DMS153 (cell line): ENCODE results near the gene ATP2A2.
"Not testable (repeated sequence)": the region's sequence is repeated elsewhere in the genome, so short reads cannot be mapped to it uniquely, and the experiment has no call there.

Experiments used
- DNase-seq: peaks from one replicate; lab custom pipeline; 2025; lab: John Stamatoyannopoulos, UW

ATP2A2 gene

DNA sequence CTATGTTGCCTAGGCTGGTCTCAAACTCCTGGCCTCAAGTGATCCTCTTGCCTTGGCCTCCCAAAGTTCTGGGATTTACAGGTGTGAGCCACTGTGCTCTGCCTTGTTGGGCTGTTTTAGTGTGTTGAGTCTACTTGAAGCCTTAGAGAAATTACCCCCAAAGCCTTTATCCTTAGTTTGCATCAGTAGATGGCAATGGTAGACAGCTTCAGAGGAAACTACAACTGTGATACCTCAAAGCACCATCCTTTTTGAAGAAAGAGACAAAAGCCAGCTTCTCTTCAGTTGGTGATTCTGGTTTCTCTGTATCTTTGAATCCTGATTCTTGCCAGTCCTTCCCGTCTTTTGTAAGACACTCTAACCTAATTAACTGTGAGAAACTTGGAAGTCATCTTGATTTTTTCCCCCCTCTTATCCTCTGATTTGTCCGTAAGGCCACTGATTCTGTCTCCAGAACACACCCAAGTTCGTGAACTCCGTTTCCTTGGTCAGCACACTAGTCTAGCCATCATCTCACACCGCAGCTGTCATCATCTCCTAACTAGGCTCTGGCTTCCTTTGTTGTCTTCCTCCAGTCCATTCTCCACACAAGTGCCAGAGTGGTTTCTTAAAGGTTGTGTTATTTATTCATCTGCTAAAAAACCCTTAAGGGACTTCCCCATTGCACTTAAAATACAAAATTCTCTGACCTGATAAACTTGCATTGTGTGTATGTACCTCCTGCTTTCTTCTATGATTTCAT lies 20.2 kb downstream of the ATP2A2 start:
- no peak for DNase-seq

- no peak for DNase-seq
Observed at GRCh38 chr12:110304061-110304551, 23.1 kb downstream of the ATP2A2 start.

DNA sequence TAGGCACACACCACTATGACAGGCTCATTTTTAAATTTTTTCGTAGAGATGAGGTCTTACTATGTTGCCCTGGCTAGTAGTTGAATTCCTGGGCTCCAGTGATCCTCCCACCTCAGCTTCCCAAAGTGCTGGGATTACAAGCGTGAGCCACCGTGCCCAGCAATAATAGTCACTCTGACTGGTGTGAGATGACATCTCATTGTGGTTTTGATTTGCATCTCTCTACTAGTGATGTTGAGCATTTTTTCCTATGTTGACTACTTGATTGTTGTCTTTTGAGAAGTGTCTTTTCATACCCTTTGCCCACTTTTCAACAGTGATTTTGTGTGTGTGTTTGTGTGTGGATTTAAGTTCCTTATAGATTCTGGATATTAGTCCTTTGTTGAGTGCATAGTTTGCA lies 26.3 kb downstream of the ATP2A2 start:
- DNase-seq = no peak

- DNase-seq = no peak
Observed at GRCh38 chr12:110310763-110311162, 29.7 kb downstream of the ATP2A2 start.

DNA sequence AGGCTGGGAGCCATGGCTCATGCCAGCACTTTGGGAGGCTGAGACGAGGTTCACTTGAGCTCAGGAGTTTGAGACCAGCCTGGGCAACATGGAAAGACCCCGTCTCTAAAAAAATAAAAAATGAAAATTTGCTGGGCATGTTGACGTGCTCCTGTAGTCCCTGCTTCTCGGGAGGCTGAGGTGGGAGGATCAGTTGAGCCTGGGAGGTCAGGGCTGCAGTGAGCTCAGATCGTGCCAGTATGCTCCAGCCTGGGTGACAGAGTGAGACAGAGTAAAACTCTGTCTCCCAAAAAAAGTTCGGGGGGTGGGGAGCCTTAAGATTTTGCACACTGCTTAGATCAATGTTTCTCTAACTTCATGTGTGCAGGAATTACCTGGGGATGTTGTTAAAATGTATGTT lies 30.9 kb downstream of the ATP2A2 start:
- no peak for DNase-seq

GRCh38 chr12:110312581-110313360 lies 31.7 kb downstream of the ATP2A2 start:
- DNase-seq = no peak

DNA sequence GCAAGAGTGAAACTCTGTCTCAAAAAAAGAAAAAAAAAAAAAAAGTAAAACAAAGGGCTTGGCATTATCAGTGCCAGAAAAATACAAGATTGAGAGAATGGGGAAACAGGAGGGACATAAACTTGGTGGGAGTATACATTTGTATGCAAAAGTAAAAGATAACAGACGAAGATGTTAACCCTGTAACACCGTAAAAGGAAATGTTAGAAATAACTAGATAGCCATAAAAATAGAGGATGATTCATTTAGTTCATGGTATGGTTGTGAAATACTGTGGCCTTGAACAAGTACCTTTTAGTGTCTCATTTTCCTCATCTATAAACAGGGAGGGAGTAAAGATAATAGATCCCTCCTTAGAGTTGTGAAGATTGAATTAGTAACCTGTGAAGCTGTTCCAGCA lies 33.3 kb downstream of the ATP2A2 start:
- DNase-seq = no peak

- DNase-seq = no peak
Observed at GRCh38 chr12:110316861-110317260, 35.8 kb downstream of the ATP2A2 start.

GRCh38 chr12:110317911-110318310 lies 36.9 kb downstream of the ATP2A2 start:
- DNase-seq = no peak

DNA sequence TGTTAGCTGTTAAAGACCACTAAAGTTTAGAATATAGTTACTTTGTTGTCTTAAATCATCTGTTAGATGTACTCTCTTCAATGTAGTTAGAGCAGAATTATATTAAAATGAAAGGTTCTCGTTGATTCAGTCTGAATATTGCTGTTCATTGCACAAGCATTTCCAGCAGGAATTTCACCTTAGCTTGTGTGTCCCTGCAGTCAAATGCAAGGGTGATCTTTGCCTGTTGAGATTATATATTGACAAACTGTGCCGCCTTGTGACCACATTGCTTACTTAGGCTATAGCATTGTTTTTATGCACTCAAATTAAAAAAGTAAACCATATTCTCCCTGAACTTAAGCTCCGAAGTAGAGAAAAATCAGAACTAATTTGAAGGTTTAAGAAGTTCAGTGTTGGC lies 39.5 kb downstream of the ATP2A2 start:
- no peak for DNase-seq

DNA sequence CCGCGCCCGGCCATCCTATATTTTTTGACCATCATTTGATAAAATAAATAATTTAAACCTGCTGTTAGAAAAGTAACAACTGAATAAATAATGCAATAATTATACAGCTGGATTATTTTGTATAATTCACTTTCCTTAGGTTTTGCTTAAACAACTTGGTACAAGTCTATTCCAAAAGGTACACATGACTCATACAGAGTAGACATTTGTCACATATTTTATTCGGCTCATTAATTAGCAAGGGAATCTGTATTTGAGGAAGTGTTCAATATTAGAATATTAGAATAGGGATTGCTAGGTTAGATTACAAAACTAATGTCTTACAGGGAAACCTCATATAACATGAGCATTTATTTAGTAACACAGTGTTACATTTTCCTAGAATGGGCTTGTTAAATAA lies 48.7 kb downstream of the ATP2A2 start:
- no peak for DNase-seq

DNA sequence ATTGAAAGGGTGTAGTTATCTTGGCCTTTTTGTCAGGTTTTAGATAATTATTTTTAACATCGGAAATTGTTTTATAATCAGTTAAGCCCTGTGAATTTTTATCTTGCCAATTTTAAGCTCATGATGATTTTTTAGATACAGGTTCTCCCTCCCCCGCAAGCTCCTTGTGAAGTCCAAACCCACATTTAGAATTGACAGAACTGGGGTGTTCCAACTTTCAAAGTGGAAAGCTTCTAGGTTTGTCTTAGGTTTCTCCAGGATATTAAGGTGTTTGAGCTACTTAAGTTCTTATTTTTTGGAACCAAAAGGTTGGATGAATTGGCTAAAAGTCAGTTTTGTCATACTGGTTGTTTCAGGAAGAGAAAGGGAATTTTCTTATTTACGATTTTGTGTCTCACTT lies 49.1 kb downstream of the ATP2A2 start:
- DNase-seq = no peak

DNA sequence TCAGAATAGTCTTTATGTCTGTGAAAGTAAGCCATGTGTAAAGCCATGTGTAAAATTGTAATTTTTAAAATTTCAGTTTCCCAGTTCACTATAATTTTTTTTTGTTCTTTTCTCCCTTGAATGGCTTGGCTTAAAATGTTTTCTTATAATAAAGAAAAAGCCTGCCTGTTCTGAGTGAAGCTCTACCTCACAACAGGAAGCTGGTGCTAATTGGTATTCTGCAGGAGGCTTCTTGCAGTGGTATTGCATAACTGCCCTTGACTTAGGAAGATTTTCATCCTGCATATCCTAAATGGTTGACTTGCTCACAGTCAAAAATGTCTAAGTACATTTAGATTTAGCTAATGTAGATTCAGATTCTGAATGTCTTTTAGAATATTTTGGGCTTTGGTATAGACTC lies 49.5 kb downstream of the ATP2A2 start:
- DNase-seq = no peak

GRCh38 chr12:110333201-110333600 lies 52.2 kb downstream of the ATP2A2 start:
- DNase-seq = no peak

GRCh38 chr12:110335481-110336045 lies 54.5 kb downstream of the ATP2A2 start:
- DNase-seq = no peak

- no peak for DNase-seq
Observed at GRCh38 chr12:110337912-110338710, 57.1 kb downstream of the ATP2A2 start.

DNA sequence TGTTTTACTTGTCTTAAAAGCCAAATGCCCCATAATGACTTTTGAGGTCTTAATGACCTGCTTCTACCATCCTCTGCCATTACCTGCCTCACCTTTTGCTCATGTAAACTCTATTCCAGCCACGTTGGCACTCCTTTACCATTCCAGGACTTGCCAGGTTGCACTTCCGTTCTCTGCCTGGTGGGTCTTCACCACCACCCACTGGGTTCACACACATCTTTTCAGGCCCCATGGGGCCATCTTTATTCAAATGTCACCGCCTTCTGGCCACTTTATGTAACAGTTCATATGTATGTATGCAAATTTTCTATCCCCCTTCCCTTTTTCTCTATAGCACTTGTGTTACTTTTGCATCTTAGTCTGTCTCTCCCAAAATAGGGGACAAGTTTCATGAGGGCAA lies 57.7 kb downstream of the ATP2A2 start:
- no peak for DNase-seq

GRCh38 chr12:110339184-110339952 lies 58.3 kb downstream of the ATP2A2 start:
- DNase-seq = no peak

DNA sequence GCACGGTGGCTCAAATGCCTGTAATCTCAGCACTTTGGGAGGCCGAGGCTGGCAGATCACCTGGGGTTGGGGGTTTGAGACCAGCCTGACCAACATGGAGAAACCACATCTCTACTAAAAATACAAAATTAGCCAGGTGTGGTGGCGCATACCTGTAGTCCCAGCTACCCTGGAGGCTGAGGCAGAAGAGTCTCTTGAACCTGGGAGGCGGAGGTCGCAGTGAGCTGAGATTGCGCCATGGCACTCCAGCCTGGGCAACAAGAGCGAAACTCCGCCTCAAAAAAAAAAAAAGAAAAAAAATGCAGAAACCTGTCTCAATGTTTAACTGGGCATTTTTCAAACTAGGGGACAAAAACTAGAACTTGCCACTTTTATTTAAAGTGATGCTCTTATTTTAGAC lies 59.2 kb downstream of the ATP2A2 start:
- DNase-seq = not testable (repeated sequence)

GRCh38 chr12:110340706-110341105 lies 59.7 kb downstream of the ATP2A2 start:
- no peak for DNase-seq

DNA sequence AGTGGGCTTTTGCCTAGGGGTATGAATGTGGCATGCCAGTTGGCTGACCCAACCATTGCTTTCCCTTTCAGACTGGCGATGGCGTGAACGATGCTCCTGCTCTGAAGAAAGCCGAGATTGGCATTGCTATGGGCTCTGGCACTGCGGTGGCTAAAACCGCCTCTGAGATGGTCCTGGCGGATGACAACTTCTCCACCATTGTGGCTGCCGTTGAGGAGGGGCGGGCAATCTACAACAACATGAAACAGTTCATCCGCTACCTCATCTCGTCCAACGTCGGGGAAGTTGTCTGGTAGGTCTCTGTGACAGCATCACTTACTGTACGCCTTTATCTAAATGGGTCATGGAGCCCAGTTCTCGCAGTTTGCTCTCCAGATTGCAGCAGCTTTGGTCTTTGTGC lies 61.1 kb downstream of the ATP2A2 start:
- DNase-seq = no peak
